ENCODE results near the gene WDR4. TPM values are rescaled to one million over a fixed set of nuclear protein-coding genes. Genes with fewer than 3 reads are reported as not detected.
A peak's percentile ranks its signal among the peaks of the same experiment; 100 is the strongest.
"Not testable (repeated sequence)": the region's sequence is repeated elsewhere in the genome, so short reads cannot be mapped to it uniquely, and the experiment has no call there.

WDR4 gene
- total RNA-seq, 1 experiment from 2014 or later = 35.4 TPM

- DNase-seq (ENCODE audit: low spot score) = peak; percentile 89
- in situ Hi-C loops (cut with HindIII; ENCODE audit: low sequenced_read_pairs) = no loop called here
These were observed 23.4 kb downstream of the WDR4 start for GRCh38 chr21:42855937-42856335.

- in situ Hi-C loops (cut with HindIII; ENCODE audit: low sequenced_read_pairs) = no loop called here
These were observed 24.0 kb downstream of the WDR4 start for GRCh38 chr21:42855171-42855936.

GRCh38 chr21:42854246-42855010 lies 24.9 kb downstream of the WDR4 start:
- no peak for DNase-seq (ENCODE audit: low spot score)
- in situ Hi-C loops (cut with HindIII; ENCODE audit: low sequenced_read_pairs) = no loop called here

More at GRCh38 chr21:42855171-42855936, 24.0 kb downstream of the WDR4 start:
- no peak for DNase-seq (ENCODE audit: low spot score)

GRCh38 chr21:42853621-42854020 lies 25.7 kb downstream of the WDR4 start:
- in situ Hi-C loops (cut with HindIII; ENCODE audit: low sequenced_read_pairs) = no loop called here
- no peak for DNase-seq (ENCODE audit: low spot score)

GRCh38 chr21:42852925-42853570 lies 26.3 kb downstream of the WDR4 start:
- no peak for DNase-seq (ENCODE audit: low spot score)
- in situ Hi-C loops (cut with HindIII; ENCODE audit: low sequenced_read_pairs) = no loop called here

GRCh38 chr21:42851812-42852665 lies 27.3 kb downstream of the WDR4 start:
- no peak for DNase-seq (ENCODE audit: low spot score)
- in situ Hi-C loops (cut with HindIII; ENCODE audit: low sequenced_read_pairs) = no loop called here

GRCh38 chr21:42850866-42851391 lies 28.4 kb downstream of the WDR4 start:
- in situ Hi-C loops (cut with HindIII; ENCODE audit: low sequenced_read_pairs) = no loop called here
- no peak for DNase-seq (ENCODE audit: low spot score)

- in situ Hi-C loops (cut with HindIII; ENCODE audit: low sequenced_read_pairs) = no loop called here
- DNase-seq (ENCODE audit: low spot score) = no peak
These were observed 28.9 kb downstream of the WDR4 start for GRCh38 chr21:42850463-42850862.

- in situ Hi-C loops (cut with HindIII; ENCODE audit: low sequenced_read_pairs) = no loop called here
- no peak for DNase-seq (ENCODE audit: low spot score)
These were observed 29.5 kb downstream of the WDR4 start for GRCh38 chr21:42849759-42850412.

GRCh38 chr21:42848932-42849758 lies 30.2 kb downstream of the WDR4 start:
- no peak for DNase-seq (ENCODE audit: low spot score)
- in situ Hi-C loops (cut with HindIII; ENCODE audit: low sequenced_read_pairs) = no loop called here

GRCh38 chr21:42848144-42848931 lies 31.0 kb downstream of the WDR4 start:
- in situ Hi-C loops (cut with HindIII; ENCODE audit: low sequenced_read_pairs); DNase-seq (ENCODE audit: low spot score): not testable (repeated sequence)

GRCh38 chr21:42847726-42848125 lies 31.6 kb downstream of the WDR4 start:
- no peak for DNase-seq (ENCODE audit: low spot score)

GRCh38 chr21:42847051-42847707 lies 32.2 kb downstream of the WDR4 start:
- DNase-seq (ENCODE audit: low spot score) = no peak
- in situ Hi-C loops (cut with HindIII; ENCODE audit: low sequenced_read_pairs) = no loop called here

More at GRCh38 chr21:42847726-42848125, 31.6 kb downstream of the WDR4 start:
- in situ Hi-C loops (cut with HindIII; ENCODE audit: low sequenced_read_pairs) = no loop called here

GRCh38 chr21:42846221-42846620 lies 33.1 kb downstream of the WDR4 start:
- no peak for DNase-seq (ENCODE audit: low spot score)
- in situ Hi-C loops (cut with HindIII; ENCODE audit: low sequenced_read_pairs) = no loop called here

GRCh38 chr21:42845296-42845965 lies 33.9 kb downstream of the WDR4 start:
- DNase-seq (ENCODE audit: low spot score) = peak; percentile 12
- in situ Hi-C loops (cut with HindIII; ENCODE audit: low sequenced_read_pairs) = no loop called here
